ENCODE measurements around the gene LTB4R2.

Gene LTB4R2

DNA sequence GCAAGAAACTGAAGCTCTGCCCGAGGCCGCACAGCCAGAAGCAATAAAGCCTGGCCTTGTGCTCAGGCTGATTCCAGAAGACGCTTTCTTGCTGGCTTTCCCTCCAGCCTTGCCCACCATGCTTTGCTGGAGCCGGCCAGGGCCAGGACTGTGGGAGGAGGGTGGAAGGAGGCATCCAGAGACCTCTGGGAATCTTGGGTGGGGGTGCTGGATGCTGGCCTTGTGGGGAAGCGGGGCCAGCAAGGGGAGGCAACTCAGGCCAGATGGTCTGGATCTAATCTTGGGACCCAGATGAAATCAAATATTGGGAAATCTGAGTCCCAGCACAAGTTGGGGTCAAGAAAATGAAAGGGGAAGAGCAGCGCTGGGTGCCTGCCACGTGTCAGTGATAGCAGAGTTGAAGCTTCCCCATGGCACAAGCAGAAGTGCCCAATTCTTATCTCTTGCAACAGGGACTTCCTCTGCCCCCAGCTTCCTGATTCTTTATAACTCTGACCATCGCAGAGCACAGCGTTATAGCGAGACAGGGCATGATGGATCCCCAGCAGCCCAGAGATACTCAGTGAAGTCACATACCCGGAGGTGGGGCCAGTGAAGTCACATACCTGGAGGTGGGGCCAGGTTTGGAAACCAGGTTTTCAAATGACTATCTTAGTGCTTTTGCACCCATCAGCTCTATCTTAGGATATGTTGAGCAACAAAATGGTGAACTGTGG, 32.2 kb upstream of the LTB4R2 start:
- DNase-seq = no peak

DNA sequence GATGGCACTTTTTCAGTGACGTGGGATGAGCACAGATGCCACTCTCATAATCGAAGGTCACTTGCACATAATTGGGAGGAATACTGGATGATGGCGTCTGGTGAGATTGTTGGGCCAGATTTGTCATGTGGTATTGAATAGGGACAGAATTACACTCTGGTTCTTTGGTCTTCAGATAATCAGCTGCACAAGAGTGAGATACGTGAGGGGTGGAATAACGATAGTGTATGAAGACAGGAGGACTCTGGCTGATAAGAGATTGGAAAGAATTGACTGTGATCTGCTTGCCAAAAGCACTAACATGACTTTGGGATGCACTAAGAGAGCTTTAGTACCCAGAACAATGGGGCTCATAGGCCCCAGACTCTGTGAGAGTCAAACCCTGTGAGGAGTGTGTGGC, 31.5 kb upstream of the LTB4R2 start:
- no peak for DNase-seq

DNA sequence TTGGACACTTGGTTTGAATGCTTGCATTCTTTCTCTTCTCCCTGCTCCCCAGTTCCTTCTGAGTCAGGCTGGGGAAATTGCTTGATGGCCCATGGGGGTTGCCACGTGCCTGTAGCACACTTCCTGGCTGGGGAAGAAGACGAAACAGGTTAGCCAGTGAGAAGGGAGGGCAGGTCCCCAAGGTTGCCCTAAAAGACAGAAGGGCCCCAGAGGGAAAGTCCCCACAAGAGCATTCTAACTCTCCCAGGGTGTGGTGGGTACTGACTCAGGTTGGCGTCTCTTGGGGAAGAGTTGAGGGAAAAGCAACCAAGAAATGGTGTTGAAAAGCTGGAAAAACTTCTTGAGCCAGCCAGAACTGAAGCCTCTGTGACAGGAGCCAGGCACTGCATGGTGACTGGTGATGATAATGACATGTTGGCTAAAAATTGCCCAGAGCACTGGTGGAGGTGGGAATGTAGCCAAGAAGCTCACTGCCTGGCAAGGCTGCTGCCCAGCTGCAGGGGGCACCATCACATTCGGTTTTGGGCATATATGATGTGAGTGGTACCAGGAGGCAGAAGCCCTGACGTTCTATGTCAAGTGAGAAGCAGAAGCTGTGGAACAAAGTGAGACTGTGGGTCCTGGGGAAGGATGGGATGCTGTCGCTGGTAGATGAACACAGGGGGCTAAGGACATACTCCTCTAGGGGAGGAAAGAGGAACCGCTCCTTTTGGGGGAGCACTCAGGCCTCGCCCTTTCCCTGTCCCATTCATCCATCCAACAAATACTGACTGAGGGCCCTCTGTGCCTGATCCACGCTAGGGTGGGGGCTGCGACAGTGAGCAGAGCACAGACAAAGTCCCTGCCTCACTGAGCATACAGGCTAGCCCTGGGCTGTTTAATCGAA, 30.4 kb upstream of the LTB4R2 start:
- DNase-seq = no peak

DNA sequence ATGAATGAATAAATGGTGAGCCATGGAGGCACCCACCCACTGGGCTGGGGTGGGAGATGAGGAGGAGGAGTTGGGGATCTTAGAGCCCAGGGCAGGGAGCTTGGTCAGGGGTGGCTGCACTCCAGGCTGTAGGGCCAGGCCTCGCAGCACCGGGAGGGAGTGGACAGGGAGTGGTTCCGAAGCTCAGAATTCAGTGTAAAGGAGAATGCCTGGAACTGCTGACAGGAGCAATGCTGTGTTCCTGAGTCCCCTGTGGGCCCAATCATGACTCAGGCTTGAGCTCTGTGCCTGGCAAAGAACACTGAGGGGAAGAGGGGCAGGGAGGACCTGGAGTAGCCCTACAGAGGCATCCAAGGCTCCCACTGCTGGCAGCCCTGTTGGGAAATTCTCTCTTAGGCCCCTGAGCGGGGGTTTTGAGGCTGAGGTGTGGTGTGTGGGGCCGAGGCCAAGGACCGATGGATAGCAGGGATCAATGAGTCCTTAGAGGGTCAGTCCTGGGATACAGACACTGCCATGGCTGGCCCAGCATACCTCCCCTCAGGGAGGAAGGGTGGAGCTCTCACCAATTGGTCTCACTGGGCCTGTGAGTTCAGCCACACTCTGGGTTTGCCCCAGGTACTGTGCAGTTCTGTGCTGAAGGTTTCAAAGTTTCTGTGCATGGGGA, 29.0 kb upstream of the LTB4R2 start:
- DNase-seq = no peak

DNA sequence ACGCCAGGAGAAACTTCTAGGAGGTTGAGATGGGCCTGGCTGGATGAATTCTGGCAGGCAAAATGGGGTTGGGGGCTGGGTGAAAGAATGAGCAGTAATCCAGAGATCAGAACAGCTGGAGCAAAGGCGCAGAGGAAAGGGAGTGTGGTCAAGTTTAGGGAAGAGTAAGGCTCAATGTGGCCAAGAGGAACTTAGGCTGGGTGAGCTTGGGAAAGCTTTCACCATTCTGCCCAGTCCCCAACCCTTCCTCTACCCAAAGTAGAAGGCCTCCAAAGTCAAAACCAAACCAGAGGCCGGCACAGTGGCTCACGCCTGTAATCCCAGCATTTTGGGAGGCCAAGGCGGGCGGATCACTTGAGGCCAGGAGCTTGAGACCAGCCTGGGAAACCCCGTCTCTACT, 28.3 kb upstream of the LTB4R2 start:
- no peak for DNase-seq

DNA sequence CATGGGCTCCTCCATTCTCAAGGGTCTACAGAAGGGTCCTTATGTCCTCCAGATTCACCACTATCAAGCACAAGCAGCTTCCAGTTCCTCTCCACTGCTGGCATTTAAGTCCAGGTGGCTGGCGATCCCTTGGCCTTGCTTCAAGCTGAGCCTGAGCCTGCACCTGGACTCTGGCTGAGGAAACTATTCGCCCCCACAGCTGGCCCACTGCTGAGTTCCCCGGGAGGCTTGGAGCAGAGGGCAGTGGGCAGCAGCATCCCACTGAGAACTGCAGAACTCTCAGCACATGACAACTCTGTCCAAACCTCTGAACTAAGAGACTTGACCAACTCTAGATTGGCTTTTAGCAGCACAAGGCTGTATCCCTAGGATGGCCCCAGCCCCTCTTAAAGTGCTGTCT, 27.2 kb upstream of the LTB4R2 start:
- DNase-seq = no peak

DNA sequence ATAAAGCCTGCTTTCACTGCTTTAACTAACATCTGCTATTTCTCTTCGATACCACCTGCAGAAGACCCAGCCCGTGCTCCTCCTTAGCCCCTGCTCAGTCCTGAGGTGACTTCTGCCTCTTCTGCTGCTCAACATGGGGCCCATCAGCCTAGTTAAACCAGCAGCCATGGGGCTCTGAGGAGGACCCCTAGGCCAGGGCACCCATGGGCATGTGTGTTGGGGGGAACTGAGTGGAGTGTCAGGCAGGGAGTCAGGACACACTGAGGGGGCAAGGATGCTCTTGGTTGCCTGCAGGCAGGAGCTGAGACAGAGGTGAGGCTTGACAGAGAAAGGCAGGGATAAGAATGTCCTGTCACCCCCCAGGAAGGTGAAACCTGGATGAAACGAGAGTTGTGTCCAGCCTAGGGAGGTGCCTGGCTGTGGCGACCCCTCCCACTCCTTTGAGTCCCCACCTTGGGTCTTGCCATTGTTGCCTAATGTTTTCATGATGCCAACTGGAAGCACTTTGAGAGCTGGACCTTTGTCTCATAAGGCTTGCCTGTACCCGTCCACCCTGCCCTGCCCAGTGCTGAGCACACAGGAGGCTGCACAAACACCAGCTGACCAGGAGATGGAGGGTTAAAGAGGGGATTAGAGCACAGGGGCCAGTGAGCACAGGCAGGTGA, 26.0 kb upstream of the LTB4R2 start:
- DNase-seq = no peak

DNA sequence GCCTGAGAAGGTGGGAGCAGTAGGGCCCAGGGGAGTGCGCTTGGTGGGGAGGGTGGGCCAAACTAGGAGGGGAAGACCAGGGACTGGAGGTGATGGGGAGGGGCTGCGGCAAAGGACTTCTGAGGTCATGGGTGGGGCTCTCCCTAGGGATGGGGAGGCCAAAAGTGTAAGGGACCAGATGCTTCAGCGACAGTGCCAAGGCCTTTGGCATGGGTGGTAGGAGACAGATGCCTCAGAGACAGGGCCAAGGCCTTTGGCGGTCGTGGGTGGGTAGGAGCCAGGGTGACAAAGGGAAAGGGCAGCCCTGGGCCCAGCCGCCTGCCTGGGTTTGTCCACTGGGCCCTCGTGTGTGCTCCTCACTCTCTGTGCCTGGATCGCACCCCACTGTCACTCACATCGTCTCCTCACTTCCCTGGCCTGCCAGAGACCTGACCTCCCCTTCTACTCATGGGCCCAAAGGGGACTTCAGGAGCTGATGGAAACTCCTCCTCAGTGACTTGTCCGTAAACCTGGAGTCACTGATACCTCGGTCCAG, 25.4 kb upstream of the LTB4R2 start:
- no peak for DNase-seq

DNA sequence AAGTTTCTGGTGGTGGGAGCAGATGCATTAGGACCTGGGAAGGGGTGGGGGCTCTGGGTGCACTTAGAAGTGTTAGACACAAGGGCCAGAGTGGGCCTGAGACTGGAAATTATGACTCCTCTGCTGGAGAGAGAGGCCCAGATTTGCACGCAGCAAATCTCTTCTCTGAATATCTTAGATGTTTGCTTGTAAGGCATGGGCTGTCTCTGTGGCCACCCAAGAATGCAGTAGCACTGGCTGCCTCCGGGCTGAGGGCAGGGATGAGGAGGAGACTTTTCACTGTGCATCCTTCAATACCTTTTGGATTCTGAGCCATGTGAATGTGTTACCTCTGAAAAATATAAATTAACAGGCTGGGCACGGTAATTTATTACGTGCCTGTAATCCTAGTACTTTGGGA, 24.6 kb upstream of the LTB4R2 start:
- no peak for DNase-seq

DNA sequence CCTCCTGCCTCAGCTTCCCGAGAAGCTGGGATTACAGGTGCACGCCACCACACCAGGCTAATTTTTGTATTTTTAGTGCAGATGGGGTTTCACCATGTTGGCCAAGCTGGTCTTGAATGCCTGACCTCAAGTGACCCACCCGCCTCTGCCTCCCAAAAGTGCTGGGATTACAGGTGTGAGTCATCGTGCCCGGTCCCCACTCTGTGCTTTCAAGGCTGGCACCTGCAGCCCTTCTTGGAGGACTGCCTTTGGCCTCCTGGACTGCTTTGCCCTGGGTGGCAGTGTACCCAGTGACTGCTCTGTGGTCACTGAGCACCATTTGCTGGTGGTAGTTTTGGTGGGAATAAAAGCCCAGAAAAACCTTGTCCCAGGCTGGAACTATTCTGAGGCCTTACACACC, 22.9 kb upstream of the LTB4R2 start:
- no peak for DNase-seq

DNA sequence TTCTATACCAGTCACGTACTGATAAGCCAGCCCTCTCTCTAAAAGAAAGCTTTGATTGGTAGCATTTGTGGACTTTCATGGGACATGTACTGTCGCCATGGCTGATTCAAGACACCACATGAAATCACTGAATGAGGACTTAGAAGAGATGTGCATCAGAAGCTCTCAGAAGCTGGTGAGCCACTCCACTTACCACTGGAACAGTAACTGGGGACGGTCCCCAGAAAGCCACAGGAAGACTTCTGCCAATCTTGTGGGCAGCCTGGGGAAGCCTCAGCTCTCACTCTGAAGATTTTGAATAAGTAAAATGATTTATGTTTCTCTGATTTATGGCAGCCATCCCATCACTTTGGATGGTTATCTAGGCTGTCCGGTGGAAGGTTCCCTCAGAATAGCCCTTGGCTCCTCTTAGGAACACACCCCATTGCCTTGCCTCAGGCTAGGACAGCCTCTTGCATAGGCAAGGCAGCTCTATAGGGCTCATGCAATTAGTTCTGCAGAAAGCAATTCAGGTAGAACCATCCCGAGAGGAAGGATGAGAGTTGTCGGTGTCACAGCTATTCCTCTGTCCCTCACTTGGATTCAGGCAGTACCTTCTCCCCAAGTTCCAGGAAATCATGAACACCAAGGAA, 20.2 kb upstream of the LTB4R2 start:
- DNase-seq = no peak

DNA sequence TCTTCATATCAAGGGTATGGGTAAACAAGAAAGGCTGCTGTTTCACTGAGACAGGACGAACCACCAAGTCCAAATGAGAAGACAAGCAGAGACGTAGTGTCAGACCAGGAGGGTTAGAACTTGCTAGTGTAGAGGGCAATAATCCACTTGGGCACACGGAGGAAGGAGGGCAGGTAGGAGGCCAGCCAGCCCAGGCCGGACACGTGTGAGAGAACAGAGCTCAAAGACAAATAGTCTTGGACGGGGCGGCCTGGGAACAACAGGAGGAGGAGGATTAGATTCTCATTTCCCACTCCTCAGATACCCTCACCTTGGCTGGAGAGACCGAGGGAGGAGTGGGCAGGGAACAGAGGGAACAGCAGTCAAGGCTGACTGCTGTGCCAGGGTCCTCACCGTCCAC, 19.2 kb upstream of the LTB4R2 start:
- no peak for DNase-seq

DNA sequence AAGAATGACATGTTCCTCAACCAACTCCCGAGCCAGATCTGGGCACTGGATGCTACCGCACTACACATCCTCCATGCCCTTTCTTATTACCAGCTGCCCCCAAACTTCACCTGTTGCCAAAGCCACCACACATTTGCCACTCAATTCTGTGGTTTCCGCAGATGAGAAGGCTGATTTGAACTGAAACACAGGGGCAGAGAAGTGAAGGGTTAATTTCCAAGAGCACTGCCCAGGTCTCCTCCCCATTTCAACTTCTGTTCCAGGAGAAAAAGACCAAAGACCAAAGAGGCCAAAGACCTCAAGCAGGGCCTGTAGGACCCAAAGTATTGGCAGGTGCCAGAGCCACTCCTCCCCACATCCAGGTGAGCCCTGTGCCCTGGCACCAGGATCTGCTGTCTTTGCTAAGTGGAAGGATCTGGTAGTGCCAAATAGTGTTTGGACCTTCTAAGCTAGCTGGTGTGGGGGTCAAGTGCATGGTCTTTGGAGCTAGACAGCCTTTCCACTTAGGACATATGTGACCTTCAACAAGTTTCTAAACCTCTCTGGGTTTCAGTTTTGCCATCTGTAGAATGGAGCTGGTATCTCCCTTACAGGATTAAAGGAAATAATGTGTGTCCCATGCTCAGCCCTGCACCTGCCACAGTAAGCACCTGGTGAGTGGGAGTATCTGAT, 18.4 kb upstream of the LTB4R2 start:
- no peak for DNase-seq

DNA sequence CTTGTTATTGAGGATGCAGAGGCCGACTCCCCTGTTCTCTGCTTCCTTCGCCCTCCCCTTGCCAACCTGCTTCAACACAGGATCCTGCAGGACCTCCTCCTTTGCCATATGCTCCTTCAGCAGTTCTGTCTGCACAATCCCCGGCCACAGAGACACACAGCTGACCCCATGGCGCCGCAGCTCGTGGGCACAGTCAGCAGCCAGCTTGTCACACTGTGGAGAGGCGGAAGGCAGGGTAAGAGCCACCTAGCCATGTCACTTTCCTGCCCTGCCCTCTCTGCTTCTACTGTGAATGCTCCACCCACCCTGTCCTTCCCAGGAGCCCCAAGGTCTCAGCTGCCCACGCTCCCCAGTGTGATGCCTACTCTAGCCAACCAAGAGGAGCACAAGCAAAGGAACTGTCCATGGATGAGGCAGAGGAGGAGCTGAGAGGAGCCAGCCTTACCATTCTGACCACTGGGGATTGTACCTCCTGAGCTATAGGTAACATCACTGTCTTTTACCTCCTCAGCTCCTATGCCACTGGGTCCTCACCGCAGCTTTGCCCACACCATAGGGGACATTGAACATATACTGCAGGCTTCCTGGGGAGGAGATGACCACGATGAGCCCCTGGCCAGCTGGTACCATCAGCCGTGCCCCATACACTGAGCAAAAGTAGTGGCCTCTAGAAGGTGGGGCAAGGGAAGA, 17.7 kb upstream of the LTB4R2 start:
- DNase-seq = no peak

DNA sequence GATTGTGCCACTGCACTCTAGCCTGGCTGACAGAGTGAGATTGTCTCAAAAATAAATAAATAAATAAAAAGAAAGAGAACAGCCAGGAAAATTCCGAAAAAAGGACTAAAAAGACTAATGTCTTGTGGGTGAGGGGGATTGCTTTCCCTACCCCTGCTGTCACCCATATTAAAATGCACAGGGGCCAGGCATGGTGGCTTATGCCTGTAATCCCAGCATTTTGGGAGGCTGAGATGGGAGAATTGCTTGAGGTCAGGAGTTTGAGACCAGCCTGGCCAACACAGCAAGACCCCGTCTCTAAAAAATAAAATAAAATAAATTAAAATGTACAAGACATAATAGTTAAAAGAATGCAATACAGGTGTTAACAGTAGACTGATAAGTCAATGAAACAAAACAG, 16.4 kb upstream of the LTB4R2 start:
- DNase-seq = no peak

DNA sequence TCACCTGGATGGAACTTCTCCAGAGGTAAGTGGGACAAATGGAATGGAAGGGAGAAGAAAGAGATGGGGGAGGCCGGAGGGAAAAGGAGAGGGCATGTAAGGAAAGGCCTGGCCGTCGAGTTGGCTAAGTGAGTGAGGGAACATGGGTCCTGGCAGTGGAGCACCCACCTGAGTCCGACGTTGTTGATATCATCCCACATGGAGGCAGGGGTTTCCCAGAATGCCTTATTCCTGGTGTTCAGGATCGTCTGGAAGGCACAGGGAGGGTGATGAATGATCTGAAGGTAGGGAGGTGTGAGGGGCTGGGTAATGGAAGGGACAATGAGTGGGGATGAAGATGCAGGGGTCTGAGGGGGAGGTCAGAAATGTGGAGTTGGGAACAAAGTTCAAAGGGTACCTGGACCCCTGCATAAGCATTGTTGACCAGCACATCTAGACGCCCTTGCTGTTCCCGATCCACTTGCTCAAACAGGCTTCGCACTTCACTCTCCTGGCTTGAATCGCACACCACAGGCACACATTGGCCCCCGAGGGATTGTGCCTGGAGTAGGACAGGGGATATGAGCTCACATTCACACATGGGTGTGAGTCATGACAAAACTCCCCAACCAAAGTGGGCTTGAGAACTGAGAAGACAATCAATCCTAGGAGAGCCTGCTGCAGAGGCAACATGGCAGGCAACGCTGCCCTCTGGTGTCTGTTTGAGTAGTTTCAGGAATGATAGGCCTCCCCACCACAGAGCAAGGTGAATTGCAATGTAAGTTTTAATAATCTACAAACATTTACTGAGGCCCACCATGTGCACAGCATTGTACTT, 13.4 kb upstream of the LTB4R2 start:
- DNase-seq = peak; percentile 19

DNA sequence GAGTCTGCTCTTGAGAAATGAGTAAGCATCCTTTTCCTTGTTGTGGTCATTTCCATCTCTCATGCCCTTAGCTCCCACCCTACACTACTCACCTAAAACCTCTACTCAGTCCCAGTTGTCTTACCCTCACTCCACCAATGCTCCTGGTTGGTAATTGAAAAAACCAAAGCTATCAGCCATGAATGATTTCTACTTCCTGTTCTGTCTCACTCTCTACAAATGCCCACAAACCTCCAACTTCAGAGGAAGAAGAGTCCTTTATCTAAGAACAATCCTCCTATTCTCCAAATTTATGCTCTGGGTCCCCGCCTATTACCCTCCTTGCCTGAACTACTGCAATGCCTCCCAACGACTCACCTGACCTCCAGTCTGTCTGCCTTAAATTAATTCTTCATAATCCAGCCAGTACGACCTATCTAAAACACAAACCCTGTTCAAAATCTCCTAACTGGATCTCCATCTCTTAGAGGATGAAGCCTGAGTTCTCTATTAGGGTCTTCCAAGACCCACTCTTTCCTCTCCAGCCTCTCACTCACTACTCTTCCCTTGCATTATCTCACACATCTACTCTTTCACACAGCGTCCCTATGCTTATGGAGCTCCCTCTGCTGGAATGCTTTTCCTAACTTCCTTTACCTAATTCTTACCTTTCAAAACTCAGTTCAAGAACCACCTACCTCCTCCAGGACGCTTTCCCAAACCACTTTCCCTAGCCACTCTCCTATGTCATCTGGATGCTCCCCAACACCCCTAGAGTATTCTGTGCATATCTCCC, 12.6 kb upstream of the LTB4R2 start:
- DNase-seq = peak; percentile 29

DNA sequence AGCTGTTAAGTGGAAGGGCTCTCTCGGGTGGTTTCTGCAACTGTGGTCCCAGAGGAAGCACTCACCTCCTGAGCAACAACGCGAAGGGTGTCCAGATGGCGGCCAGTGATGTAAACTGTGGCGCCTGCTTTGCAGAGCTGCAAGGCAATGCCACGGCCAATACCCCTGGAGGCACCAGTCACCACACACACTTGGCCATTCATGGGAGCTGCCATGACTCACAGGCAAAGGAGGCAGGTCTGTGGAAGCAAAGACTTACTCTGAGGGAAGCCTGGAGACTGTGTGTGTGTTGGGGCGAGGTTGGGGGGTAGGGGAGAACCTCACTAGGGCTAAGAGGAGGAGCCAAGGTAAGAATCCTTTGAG, 11.1 kb upstream of the LTB4R2 start:
- DNase-seq = no peak

Measured in NCI-H510A treated with DMSO at 0.1 percent for 48 hours (cell line).